ENCODE results near the gene OR52J3. TPM values are rescaled to one million over a fixed set of nuclear protein-coding genes. Genes with fewer than 3 reads are reported as not detected.

Gene OR52J3
- total RNA-seq, 3 donors from 2014 or later: not detected

DNA sequence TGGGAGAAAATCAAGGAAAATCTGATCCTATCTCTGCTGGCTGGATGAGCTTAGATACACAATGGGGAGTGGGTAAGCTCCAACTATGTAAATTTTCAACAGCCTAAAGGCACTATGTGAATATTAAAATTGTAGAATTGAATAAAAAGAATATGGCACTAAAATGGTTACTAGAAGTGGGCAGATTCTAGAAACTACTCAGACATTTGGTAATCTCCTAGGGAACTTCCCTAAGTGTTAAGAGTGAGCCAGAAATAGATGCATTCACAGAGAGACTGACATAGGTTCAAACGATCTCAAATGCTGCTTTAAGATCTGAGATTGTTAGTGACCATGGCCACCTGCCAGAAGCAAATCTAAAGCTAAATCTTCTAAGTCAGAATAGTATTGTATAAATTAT, 18.7 kb downstream of the OR52J3 start:
- Mint-ChIP-seq H3K27me3 (ENCODE audit: low read depth) (no peaks in the 10 kb centered on the region), H3K4me3 (no peak overlapping the region), H3K4me1 (ENCODE audit: low read depth) (no peaks in the 10 kb centered on the region), H3K9me3 (no peaks in the 10 kb centered on the region), H3K36me3 (ENCODE audit: insufficient read depth) (no peaks in the 10 kb centered on the region)
- ATAC-seq: no peak
- DNase-seq: no peak

DNA sequence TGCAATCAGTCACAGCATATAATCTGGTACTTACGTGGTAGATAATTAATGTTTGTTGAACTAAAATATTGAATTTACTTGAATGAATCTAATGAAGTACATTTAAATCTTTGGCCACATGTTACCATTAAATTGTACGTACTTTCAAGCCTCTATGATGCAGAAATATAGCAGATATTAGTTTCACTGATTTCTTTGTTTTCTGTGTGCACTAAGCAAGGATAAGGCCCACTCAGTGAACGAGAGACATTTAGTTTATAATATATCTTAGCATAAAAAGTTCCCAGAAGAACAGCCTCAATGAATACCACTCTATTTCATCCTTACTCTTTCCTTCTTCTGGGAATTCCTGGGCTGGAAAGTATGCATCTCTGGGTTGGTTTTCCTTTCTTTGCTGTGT, 22.9 kb downstream of the OR52J3 start, which contains the start of gene OR52E1:
Gene OR52E1, plus strand, starts transcription at position 301 of the 400 bp plus-strand sequence.
- DNase-seq: no peak
- H3K9me3 Mint-ChIP-seq: no peaks in the 10 kb centered on the region
- H3K36me3 Mint-ChIP-seq (ENCODE audit: insufficient read depth): no peaks in the 10 kb centered on the region
- no peaks in the 10 kb centered on the region for H3K4me1 Mint-ChIP-seq (ENCODE audit: low read depth)
- no peak for ATAC-seq
- H3K4me3 Mint-ChIP-seq: no peak within 1 kb of the TSS
- H3K27me3 Mint-ChIP-seq (ENCODE audit: low read depth): no peaks in the 10 kb centered on the region

DNA sequence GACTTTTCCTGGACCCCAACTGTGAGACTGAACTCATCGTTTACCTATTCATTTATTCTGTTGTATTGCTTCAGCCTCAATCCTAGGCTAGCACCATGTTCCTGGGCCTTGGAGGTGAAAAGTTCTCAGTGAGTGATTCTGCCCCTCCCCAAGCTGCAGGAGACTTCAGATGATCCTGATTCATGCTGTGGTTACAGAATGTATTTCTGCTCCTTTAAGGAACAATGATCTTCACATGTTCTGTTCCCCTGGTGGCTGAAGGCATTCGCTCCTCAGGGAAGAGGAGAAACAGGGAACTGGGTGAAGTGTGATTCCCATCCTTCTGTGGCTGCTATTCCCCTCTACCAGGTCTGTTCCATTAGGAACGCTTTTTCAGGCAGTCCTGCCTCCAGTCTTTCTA, 25.5 kb downstream of the OR52J3 start:
- Mint-ChIP-seq H3K4me1 (ENCODE audit: low read depth) (no peaks in the 10 kb centered on the region), H3K27me3 (ENCODE audit: low read depth) (peaks cover 2% of the 10 kb centered on the region), H3K4me3 (no peak overlapping the region), H3K9me3 (no peaks in the 10 kb centered on the region), H3K36me3 (ENCODE audit: insufficient read depth) (no peaks in the 10 kb centered on the region)
- DNase-seq (no peak), ATAC-seq (no peak)

DNA sequence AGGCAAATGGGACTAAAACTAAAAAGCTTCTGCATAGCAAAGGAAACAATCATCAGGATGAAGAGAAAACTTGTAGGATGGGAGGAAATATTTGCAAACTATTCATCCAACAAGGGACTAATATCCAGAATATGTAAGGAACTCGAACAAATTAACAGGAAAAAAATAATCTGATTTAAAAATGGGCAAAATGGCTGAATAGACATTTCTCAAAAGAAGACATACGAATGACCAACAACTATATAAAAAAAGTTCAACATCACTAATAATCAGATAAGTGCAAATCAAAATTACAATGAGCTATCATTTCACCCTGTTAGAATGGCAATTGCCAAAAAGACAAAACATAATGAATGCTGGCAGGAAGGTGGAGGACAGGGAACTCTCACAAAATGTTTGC, 35.1 kb downstream of the OR52J3 start:
- Mint-ChIP-seq H3K36me3 (ENCODE audit: insufficient read depth) (no peaks in the 10 kb centered on the region), H3K4me1 (ENCODE audit: low read depth) (no peaks in the 10 kb centered on the region), H3K9me3 (no peaks in the 10 kb centered on the region), H3K4me3 (no peak overlapping the region), H3K27me3 (ENCODE audit: low read depth) (no peaks in the 10 kb centered on the region)
- no peak for ATAC-seq
- no peak for DNase-seq

DNA sequence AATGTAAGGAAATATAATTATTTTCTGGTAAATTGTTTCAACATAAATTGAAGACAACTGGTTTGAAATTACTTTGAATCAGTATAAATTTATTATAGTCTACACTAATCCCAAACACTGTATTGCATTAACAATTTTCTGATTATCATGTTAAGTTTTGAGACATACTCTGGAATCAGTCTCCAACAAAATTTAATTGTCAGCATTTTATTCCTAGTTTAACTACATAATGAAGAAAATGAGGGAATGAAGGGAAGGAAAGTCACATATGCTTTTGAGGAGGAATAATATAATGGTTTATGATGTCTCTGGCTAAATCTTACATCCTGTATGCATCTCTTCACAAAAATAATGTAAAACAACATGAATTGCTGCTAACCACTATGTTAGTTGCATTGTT, 37.3 kb downstream of the OR52J3 start:
- Mint-ChIP-seq H3K27me3 (ENCODE audit: low read depth) (no peaks in the 10 kb centered on the region), H3K36me3 (ENCODE audit: insufficient read depth) (no peaks in the 10 kb centered on the region), H3K4me3 (no peak overlapping the region), H3K4me1 (ENCODE audit: low read depth) (no peaks in the 10 kb centered on the region), H3K9me3 (no peaks in the 10 kb centered on the region)
- DNase-seq (no peak), ATAC-seq (no peak)

DNA sequence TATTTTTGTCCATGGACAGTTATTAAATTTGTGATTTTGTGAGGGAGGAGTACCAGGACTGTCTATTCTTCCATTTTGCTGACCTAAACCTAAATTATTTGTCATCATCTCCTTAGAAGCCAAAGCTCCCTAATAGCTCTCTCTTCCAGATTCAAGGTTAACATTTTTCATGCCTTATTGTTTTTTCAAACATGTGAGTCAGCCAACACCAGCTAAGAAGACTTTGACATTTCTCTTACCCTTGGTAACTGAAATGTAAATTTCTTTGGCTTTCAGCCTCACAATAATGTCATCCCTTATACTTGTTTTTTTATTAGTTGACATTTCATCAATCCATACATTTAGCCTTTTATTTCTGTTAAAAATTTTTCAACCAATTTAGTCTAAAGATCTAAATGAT, 42.2 kb downstream of the OR52J3 start:
- H3K9me3 Mint-ChIP-seq: no peaks in the 10 kb centered on the region

DNA sequence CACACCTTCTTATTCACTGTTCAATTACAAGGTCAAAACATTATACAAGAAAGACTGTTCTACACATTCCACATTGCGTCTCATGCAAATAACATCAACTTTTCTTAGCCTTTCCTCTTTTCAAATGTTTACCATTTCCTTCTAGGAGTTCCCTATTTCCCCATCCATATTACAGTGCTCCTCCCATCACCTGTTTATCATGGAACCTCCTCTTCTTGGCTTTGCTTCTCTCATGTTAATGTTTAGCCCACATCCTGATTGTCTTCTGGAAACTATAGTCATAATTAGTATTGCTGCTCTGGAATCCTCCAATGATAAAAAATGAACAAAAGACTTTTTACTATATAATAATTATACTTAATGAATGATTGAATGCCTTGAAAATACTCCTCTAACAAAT, 44.3 kb downstream of the OR52J3 start:
- DNase-seq (no peak), ATAC-seq (no peak)

More for the DNA sequence above, 42.2 kb downstream of the OR52J3 start:
- Mint-ChIP-seq H3K4me3 (no peak overlapping the region), H3K4me1 (ENCODE audit: low read depth) (no peaks in the 10 kb centered on the region), H3K36me3 (ENCODE audit: insufficient read depth) (no peaks in the 10 kb centered on the region), H3K27me3 (ENCODE audit: low read depth) (no peaks in the 10 kb centered on the region)
- DNase-seq (no peak), ATAC-seq (no peak)

DNA sequence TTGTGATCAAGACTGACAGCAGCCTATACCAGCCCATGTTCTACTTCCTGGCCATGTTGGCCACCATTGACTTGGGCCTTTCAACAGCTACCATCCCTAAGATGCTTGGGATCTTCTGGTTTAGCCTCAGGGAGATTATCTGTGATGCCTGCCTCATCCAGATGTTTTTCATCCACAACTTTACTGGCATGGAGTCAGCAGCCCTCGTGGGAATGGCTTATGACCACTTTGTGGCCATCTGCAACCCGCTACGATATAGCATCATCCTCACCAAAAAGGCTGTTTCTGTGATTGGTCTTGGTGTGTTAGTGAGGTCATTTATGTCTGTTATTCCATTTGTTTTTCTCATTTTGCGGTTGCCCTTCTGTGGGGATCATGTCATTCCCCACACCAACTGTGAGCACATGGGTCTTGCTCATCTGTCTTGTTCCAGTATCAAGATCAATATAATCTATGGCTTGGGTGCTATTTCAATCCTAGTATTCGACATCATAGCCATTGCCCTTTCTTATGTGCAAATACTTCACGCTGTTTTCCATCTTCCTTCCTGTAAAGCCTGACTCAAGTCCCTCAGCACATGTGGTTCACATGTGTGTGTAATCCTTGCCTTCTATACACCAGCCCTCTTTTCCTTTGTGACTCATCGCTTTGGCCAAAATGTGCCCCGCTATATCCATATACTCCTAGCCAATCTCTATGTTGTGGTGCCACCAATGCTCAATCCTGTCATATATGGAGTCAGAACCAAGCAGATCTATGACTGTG, 46.7 kb downstream of the OR52J3 start:
- Mint-ChIP-seq H3K4me1 (ENCODE audit: low read depth) (no peaks in the 10 kb centered on the region), H3K4me3 (no peak overlapping the region), H3K36me3 (ENCODE audit: insufficient read depth) (no peaks in the 10 kb centered on the region), H3K27me3 (ENCODE audit: low read depth) (no peaks in the 10 kb centered on the region), H3K9me3 (no peaks in the 10 kb centered on the region)
- DNase-seq (no peak), ATAC-seq (no peak)

More for the DNA sequence above, 44.3 kb downstream of the OR52J3 start:
- Mint-ChIP-seq H3K27me3 (ENCODE audit: low read depth) (no peaks in the 10 kb centered on the region), H3K4me3 (no peak overlapping the region), H3K36me3 (ENCODE audit: insufficient read depth) (no peaks in the 10 kb centered on the region), H3K4me1 (ENCODE audit: low read depth) (no peaks in the 10 kb centered on the region), H3K9me3 (no peaks in the 10 kb centered on the region)

DNA sequence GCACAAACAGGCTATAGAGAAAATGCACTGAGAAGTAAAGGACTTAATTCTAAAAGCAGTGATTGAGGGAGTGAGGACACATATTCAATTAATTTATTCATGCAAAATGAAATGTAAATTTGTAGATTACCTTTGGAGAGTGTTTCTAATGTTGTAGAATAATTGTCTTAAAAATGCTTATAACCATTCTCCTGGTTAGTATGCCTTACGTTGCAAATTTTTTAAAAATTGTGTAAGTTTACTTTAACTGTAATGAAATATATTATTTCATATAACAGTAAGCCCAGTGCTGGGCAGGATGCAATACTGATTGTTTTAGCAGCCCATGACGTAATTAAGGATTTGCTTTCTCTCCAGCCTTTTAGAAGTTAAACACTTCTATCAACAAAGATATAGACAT, 49.7 kb downstream of the OR52J3 start:
- ATAC-seq (no peak), DNase-seq (no peak)
- Mint-ChIP-seq H3K4me1 (ENCODE audit: low read depth) (no peaks in the 10 kb centered on the region), H3K36me3 (ENCODE audit: insufficient read depth) (no peaks in the 10 kb centered on the region), H3K9me3 (no peaks in the 10 kb centered on the region), H3K4me3 (no peak overlapping the region), H3K27me3 (ENCODE audit: low read depth) (peaks cover 3% of the 10 kb centered on the region)

Other genes starting within 250 kb of the OR52J3 start
- not detected for gene OR52R1, start 242.1 kb upstream of the OR52J3 start, total RNA-seq
- not detected for gene OR51F2, start 225.2 kb upstream of the OR52J3 start, total RNA-seq
- not detected for gene OR51S1, start 197.3 kb upstream of the OR52J3 start, total RNA-seq
- gene OR51T1, start 164.6 kb upstream of the OR52J3 start, total RNA-seq: not detected
- not detected for gene OR51A7, start 142.7 kb upstream of the OR52J3 start, total RNA-seq
- gene OR51G2, start 127.2 kb upstream of the OR52J3 start, total RNA-seq: not detected
- not detected for gene OR51G1, start 122.2 kb upstream of the OR52J3 start, total RNA-seq
- not detected for gene OR51A4, start 98.9 kb upstream of the OR52J3 start, total RNA-seq
- gene OR51A2, start 90.8 kb upstream of the OR52J3 start, total RNA-seq: not detected
- not detected for gene OR51L1, start 51.7 kb upstream of the OR52J3 start, total RNA-seq
- not detected for gene OR52E2, start 13.1 kb downstream of the OR52J3 start, total RNA-seq
- not detected for gene OR52E1, start 23.0 kb downstream of the OR52J3 start, total RNA-seq
- not detected for gene OR52A5, start 91.8 kb downstream of the OR52J3 start, total RNA-seq
- not detected for gene OR52A1, start 108.2 kb downstream of the OR52J3 start, total RNA-seq
- gene OR51V1, start 154.2 kb downstream of the OR52J3 start, total RNA-seq: not detected
- not detected for gene HBB, start 180.5 kb downstream of the OR52J3 start, total RNA-seq
- gene HBD, start 188.0 kb downstream of the OR52J3 start, total RNA-seq: under 1 TPM in 2 of 3 donors, not detected in 1; 0.46 to 0.51 TPM
- gene HBG1, start 203.3 kb downstream of the OR52J3 start, total RNA-seq: 1 to 10 TPM; 1.0 to 2.4 (median 1.5) TPM
- 1 to 10 TPM; 5.7 to 7.5 (median 5.8) TPM for gene HBG2, start 208.3 kb downstream of the OR52J3 start, total RNA-seq
- gene HBE1, start 223.4 kb downstream of the OR52J3 start, total RNA-seq: 1 to 10 TPM; 1.3 to 2.3 (median 2.0) TPM